GM11168 (cell line): ENCODE measurements around the gene ACRBP.

Experiments
- in situ Hi-C: fragments of 300-500 bp; cut with MboI; formaldehyde crosslinking; loops from one replicate; pipeline ENCODE4 v1.12.0; 2022; ENCODE audit warnings: low sequenced_read_pairs; ENCODE audit not compliant: unreplicated experiment

Gene ACRBP

GRCh38 chr12:6647083-6647604 lies at the start of gene ACRBP:
Gene ACRBP (minus strand): TSS chr12:6647432. CDS start chr12:6647366, 66 bp downstream.
- in situ Hi-C loops = no loop called here

- in situ Hi-C loops = no loop called here
Measured at GRCh38 chr12:6695313-6696045, 48.2 kb upstream of the ACRBP start.

GRCh38 chr12:6694701-6695100 lies 47.5 kb upstream of the ACRBP start:
- in situ Hi-C loops = no loop called here

- in situ Hi-C loops = no loop called here
Measured at GRCh38 chr12:6693832-6694355, 46.7 kb upstream of the ACRBP start.

- in situ Hi-C loops = no loop called here
Measured at GRCh38 chr12:6692888-6693287, 45.7 kb upstream of the ACRBP start.

- in situ Hi-C loops = no loop called here
Measured at GRCh38 chr12:6691473-6691872, 44.2 kb upstream of the ACRBP start.

GRCh38 chr12:6688999-6689882 lies 42.0 kb upstream of the ACRBP start, which contains the start of gene ZNF384:
Gene ZNF384 (minus strand): TSS chr12:6689375. CDS start chr12:6679520, 9,855 bp downstream.
- in situ Hi-C loops = no loop called here

- in situ Hi-C loops = no loop called here
Measured at GRCh38 chr12:6688543-6688998, 41.3 kb upstream of the ACRBP start.

GRCh38 chr12:6685814-6686213 lies 38.6 kb upstream of the ACRBP start:
- in situ Hi-C loops = no loop called here

- in situ Hi-C loops = no loop called here
Measured at GRCh38 chr12:6684609-6685008, 37.4 kb upstream of the ACRBP start.

GRCh38 chr12:6676962-6677361 lies 29.7 kb upstream of the ACRBP start:
- in situ Hi-C loops = no loop called here

GRCh38 chr12:6672143-6672542 lies 24.9 kb upstream of the ACRBP start:
- in situ Hi-C loops = no loop called here

- in situ Hi-C loops = no loop called here
Measured at GRCh38 chr12:6667559-6668210, 20.5 kb upstream of the ACRBP start.

GRCh38 chr12:6666211-6666610 lies 19.0 kb upstream of the ACRBP start:
- in situ Hi-C loops = no loop called here

GRCh38 chr12:6664902-6665301 lies 17.7 kb upstream of the ACRBP start:
- in situ Hi-C loops = no loop called here

GRCh38 chr12:6662906-6663742 lies 15.9 kb upstream of the ACRBP start, which contains the start of gene ING4:
Gene ING4 (minus strand): TSS chr12:6663119. CDS start chr12:6663101, 18 bp downstream.
- in situ Hi-C loops = no loop called here

GRCh38 chr12:6662602-6662905 lies 15.3 kb upstream of the ACRBP start:
- in situ Hi-C loops = no loop called here

- in situ Hi-C loops = no loop called here
Measured at GRCh38 chr12:6653987-6654386, 6.8 kb upstream of the ACRBP start.

GRCh38 chr12:6653342-6653741 lies 6.1 kb upstream of the ACRBP start:
- in situ Hi-C loops = no loop called here
